ENCODE measurements around the gene FAM20A. TPM values are rescaled to one million over a fixed set of nuclear protein-coding genes. Genes with fewer than 3 reads are reported as not detected.
"Not testable (repeated sequence)": the region's sequence is repeated elsewhere in the genome, so short reads cannot be mapped to it uniquely, and the experiment has no call there.

The FAM20A gene
- polyA plus RNA-seq, 3 donors, result 0.91 to 1.6 TPM; not detected in 1

DNA sequence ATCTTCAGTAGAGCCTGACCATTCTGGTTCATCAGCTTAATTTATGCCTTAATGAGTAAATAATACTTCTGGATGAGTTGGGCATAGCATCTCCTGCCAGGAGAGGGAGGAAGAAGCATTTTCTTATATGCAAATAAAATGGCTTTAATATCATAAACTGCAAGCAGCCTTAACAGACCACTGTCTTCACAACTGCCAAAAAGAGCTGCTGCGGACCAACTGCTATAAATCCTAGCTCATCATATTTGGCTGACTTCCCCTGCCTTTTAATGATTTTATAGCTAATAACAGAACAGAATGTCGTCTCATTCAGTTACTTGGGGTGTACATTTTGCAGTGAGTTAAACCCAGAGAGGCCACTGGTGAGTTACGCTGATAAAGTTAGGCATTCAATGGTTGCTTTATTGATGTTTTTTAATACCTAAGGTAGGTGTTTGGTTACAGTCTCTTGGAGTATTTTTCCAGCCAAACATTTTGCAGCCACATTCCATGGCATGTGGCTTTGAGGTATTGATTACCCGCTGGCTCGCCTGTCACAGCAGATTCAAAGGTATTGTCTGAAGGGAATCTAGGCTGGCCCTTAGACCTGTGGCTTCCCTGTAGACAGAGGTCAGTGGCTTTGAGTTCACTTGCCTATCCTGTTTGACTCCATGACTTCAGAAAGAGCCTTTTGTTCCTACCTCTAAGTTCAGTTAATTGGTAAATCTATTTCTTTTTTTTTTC lies 16.4 kb downstream of the FAM20A start:
- 100% methylated on average over 3 of the region's 5 CpGs for WGBS (ENCODE audit: insufficient coverage)
- no peak overlapping the region for H3K27ac Mint-ChIP-seq
- no peaks in the 10 kb centered on the region for H3K36me3 Mint-ChIP-seq
- Histone ChIP-seq H3K9ac (ENCODE audit: insufficient read depth, low read length, poor library complexity, severe bottlenecking) (no peak overlapping the region), H3K4me2 (replicated peaks; ENCODE audit: extremely low read depth, low read length, poor library complexity, severe bottlenecking) (no peak overlapping the region), H2AFZ (ENCODE audit: insufficient read depth, low read depth, low read length, poor library complexity, severe bottlenecking) (no peak overlapping the region), H3K36me3 (replicated peaks in 1 of 2; ENCODE audit: control insufficient read depth in 1 of 2, insufficient read depth in 2 of 2, low read length in 2 of 2) (no peaks in the 10 kb centered on the region), H3K27ac (ENCODE audit: low read depth in 1 of 2, low read length in 2 of 2) (no peak overlapping the region), H4K20me1 (ENCODE audit: insufficient read depth, low read length) (no peaks in the 10 kb centered on the region), H3K27me3 (ENCODE audit: control insufficient read depth in 2 of 2, insufficient read depth in 2 of 2, low read length in 2 of 2) (no peaks in the 10 kb centered on the region), H3K4me3 (replicated peaks in 1 of 3; ENCODE audit: low read depth in 2 of 3, low read length in 3 of 3) (no peak overlapping the region), H3K9me3 (replicated peaks in 1 of 2; ENCODE audit: control insufficient read depth in 1 of 2, insufficient read depth in 1 of 2, low read length in 2 of 2) (peaks cover 0 to 4% of the 10 kb centered on the region in 2 donors), H3K79me2 (ENCODE audit: insufficient read depth, low read length) (no peaks in the 10 kb centered on the region), H3K4me1 (ENCODE audit: control insufficient read depth in 1 of 2, insufficient read depth in 2 of 2, low read length in 2 of 2) (peaks cover 14% of the 10 kb centered on the region in 2 donors)
- peaks cover 8 to 15% (median 10%) of the 10 kb centered on the region in 3 donors for H3K27me3 Mint-ChIP-seq (ENCODE audit: low read depth in 3 of 3)
- H3K4me3 Mint-ChIP-seq, result no peak overlapping the region
- no peak for DNase-seq
- TF ChIP-seq, protein P1, sequence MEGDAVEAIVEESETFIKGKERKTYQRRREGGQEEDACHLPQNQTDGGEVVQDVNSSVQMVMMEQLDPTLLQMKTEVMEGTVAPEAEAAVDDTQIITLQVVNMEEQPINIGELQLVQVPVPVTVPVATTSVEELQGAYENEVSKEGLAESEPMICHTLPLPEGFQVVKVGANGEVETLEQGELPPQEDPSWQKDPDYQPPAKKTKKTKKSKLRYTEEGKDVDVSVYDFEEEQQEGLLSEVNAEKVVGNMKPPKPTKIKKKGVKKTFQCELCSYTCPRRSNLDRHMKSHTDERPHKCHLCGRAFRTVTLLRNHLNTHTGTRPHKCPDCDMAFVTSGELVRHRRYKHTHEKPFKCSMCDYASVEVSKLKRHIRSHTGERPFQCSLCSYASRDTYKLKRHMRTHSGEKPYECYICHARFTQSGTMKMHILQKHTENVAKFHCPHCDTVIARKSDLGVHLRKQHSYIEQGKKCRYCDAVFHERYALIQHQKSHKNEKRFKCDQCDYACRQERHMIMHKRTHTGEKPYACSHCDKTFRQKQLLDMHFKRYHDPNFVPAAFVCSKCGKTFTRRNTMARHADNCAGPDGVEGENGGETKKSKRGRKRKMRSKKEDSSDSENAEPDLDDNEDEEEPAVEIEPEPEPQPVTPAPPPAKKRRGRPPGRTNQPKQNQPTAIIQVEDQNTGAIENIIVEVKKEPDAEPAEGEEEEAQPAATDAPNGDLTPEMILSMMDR (IDR thresholded peaks at IDR 0.05), result no peak
- peaks cover 0 to 11% (median 4%) of the 10 kb centered on the region in 7 donors for H3K9me3 Mint-ChIP-seq
- intact Hi-C loops (cut with micrococcal nuclease), result no loop called here
- H3K4me1 Mint-ChIP-seq, result peaks cover 21% of the 10 kb centered on the region

DNA sequence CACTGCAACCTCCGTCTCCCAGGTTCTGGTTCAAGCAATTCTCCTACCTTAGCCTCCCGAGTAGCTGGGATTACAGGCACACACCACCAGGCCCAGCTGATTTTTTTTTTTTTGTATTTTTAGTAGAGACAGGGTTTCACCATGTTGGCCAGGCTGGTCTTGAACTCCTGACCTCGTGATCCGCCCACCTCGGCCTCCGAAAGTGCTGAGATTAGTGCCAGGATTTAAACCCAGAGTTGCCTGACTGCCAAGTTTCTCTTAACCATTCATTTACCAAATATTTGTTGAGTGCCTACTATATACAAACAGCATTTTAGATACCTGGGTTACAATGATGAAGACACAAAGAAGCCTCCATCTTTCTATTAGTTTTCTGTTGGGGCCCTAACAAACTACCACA lies 18.3 kb downstream of the FAM20A start:
- not testable (repeated sequence) for H3K27ac Mint-ChIP-seq

More for the DNA sequence above, 18.3 kb downstream of the FAM20A start:
- H3K36me3 Mint-ChIP-seq; H3K79me2 ChIP-seq (ENCODE audit: insufficient read depth, low read length); intact Hi-C loops (cut with micrococcal nuclease); H3K4me3 ChIP-seq (replicated peaks in 1 of 3; ENCODE audit: low read depth in 2 of 3, low read length in 3 of 3); H3K4me2 ChIP-seq (replicated peaks; ENCODE audit: extremely low read depth, low read length, poor library complexity, severe bottlenecking); H2AFZ ChIP-seq (ENCODE audit: insufficient read depth, low read depth, low read length, poor library complexity, severe bottlenecking); H3K9ac ChIP-seq (ENCODE audit: insufficient read depth, low read length, poor library complexity, severe bottlenecking); H3K27me3 ChIP-seq (ENCODE audit: control insufficient read depth in 2 of 2, insufficient read depth in 2 of 2, low read length in 2 of 2); H3K9me3 ChIP-seq (replicated peaks in 1 of 2; ENCODE audit: control insufficient read depth in 1 of 2, insufficient read depth in 1 of 2, low read length in 2 of 2); H3K36me3 ChIP-seq (replicated peaks in 1 of 2; ENCODE audit: control insufficient read depth in 1 of 2, insufficient read depth in 2 of 2, low read length in 2 of 2); H3K27ac ChIP-seq (ENCODE audit: low read depth in 1 of 2, low read length in 2 of 2); H4K20me1 ChIP-seq (ENCODE audit: insufficient read depth, low read length); H3K4me3 Mint-ChIP-seq; DNase-seq: not testable (repeated sequence)
- H3K4me1 ChIP-seq (ENCODE audit: control insufficient read depth in 1 of 2, insufficient read depth in 2 of 2, low read length in 2 of 2), result peaks cover 17 to 22% of the 10 kb centered on the region in 2 donors
- no CpG with 5 or more reads among the region's 6 CpGs for WGBS (ENCODE audit: insufficient coverage)
- H3K4me1 Mint-ChIP-seq, result peaks cover 31% of the 10 kb centered on the region
- H3K27me3 Mint-ChIP-seq (ENCODE audit: low read depth in 3 of 3), result peaks cover 9 to 15% (median 10%) of the 10 kb centered on the region in 3 donors
- H3K9me3 Mint-ChIP-seq, result peaks cover 0 to 12% (median 4%) of the 10 kb centered on the region in 7 donors

All from CD14-positive monocyte (primary cell).